SK-N-SH treated with all-trans-retinoic acid at 6 μM for 48 hours (cell line): ENCODE data around the gene SFMBT1.

Experiments used
- ATAC-seq: fragments of 200-7000 bp; cut with Tn5 transposase; 3 replicates; pipeline ENCODE4 v1.9.1; 2020; ENCODE audit warnings: mild to moderate bottlenecking, moderate library complexity
- ARNTL ChIP-seq: fragments of 450-650 bp; formaldehyde crosslinking; IDR thresholded peaks from 2 replicates; pipeline ENCODE4 v1.5.0; 2020; ENCODE audit warnings: low read depth, mild to moderate bottlenecking, moderate library complexity, borderline replicate concordance
- BACH2 ChIP-seq: fragments of 250-450 bp; sonication (Bioruptor Pico); IDR thresholded peaks from 2 replicates; pipeline ENCODE4 v1.9.0; 2021; ENCODE audit warnings: mild to moderate bottlenecking, borderline replicate concordance
- CREB5 ChIP-seq: fragments of 250-450 bp; sonication (Bioruptor Pico); IDR thresholded peaks from 2 replicates; pipeline ENCODE4 v1.5.1; 2020; ENCODE audit warnings: low read depth, mild to moderate bottlenecking, moderate library complexity
- CSRNP3 ChIP-seq: fragments of 250-450 bp; sonication (Bioruptor Pico); IDR thresholded peaks from 2 replicates; pipeline ENCODE4 v1.5.1; 2021; ENCODE audit warnings: mild to moderate bottlenecking, moderate library complexity
- ESRRG ChIP-seq: fragments of 250-450 bp; sonication (Bioruptor Pico); IDR thresholded peaks from 2 replicates; pipeline ENCODE4 v1.6.1; 2021; ENCODE audit warnings: mild to moderate bottlenecking
- GLIS3 ChIP-seq: fragments of 250-450 bp; sonication (Bioruptor Pico); IDR thresholded peaks from 2 replicates; pipeline ENCODE4 v1.5.0; 2020; ENCODE audit warnings: mild to moderate bottlenecking, moderate library complexity
- ISL1 ChIP-seq: fragments of 250-450 bp; sonication (Bioruptor Pico); IDR thresholded peaks from 2 replicates; pipeline ENCODE4 v2.1.2; 2022; ENCODE audit warnings: mild to moderate bottlenecking, moderate library complexity
- OSR1 ChIP-seq: fragments of 250-450 bp; sonication (Bioruptor Pico); IDR thresholded peaks from 2 replicates; pipeline ENCODE4 v1.8.0; 2022; ENCODE audit warnings: moderate library complexity, mild to moderate bottlenecking, inconsistent platforms
- PPARA ChIP-seq: fragments of 250-450 bp; sonication (Bioruptor Pico); IDR thresholded peaks from 2 replicates; pipeline ENCODE4 v1.5.0; 2020; ENCODE audit warnings: mild to moderate bottlenecking, borderline replicate concordance
- RARB ChIP-seq: fragments of 250-450 bp; sonication (Bioruptor Pico); IDR thresholded peaks from 2 replicates; pipeline ENCODE4 v1.8.0; 2021; ENCODE audit warnings: mild to moderate bottlenecking, moderate library complexity
- SNAI2 ChIP-seq: fragments of 250-450 bp; sonication (Bioruptor Pico); IDR thresholded peaks from 2 replicates; pipeline ENCODE4 v1.5.0; 2020; ENCODE audit warnings: mild to moderate bottlenecking, moderate library complexity
- TCF4 ChIP-seq: fragments of 250-450 bp; sonication (Bioruptor Pico); IDR thresholded peaks from 2 replicates; pipeline ENCODE4 v1.8.0; 2021; ENCODE audit warnings: mild to moderate bottlenecking, moderate library complexity, borderline replicate concordance
- TOX ChIP-seq: fragments of 250-450 bp; sonication (Bioruptor Pico); IDR thresholded peaks from 2 replicates; pipeline ENCODE4 v1.8.0; 2021; ENCODE audit warnings: mild to moderate bottlenecking, moderate library complexity, borderline replicate concordance
- TSHZ2 ChIP-seq: fragments of 250-450 bp; sonication (Bioruptor Pico); IDR thresholded peaks from 2 replicates; pipeline ENCODE4 v1.5.0; 2020; ENCODE audit warnings: mild to moderate bottlenecking, moderate library complexity
- ZC3H10 ChIP-seq: fragments of 250-450 bp; sonication (Bioruptor Pico); IDR thresholded peaks from 2 replicates; pipeline ENCODE4 v1.5.1; 2021; ENCODE audit warnings: mild to moderate bottlenecking, moderate library complexity
- ZFP3 ChIP-seq: fragments of 250-450 bp; sonication (Bioruptor Pico); IDR thresholded peaks from 2 replicates; pipeline ENCODE4 v1.5.0; 2020; ENCODE audit warnings: mild to moderate bottlenecking, moderate library complexity
- ZFP30 ChIP-seq: fragments of 450-650 bp; formaldehyde crosslinking; IDR thresholded peaks from 2 replicates; pipeline ENCODE4 v1.5.0; 2022; ENCODE audit warnings: mild to moderate bottlenecking, moderate library complexity
- ZNF565 ChIP-seq: fragments of 450-650 bp; formaldehyde crosslinking; conservative IDR thresholded peaks from 2 replicates; pipeline ENCODE4 v1.5.0; 2020; ENCODE audit warnings: low read depth, mild to moderate bottlenecking, moderate library complexity
- ZNF70 ChIP-seq: fragments of 450-650 bp; formaldehyde crosslinking; IDR thresholded peaks from 2 replicates; pipeline ENCODE4 v1.5.0; 2020; ENCODE audit warnings: mild to moderate bottlenecking, moderate library complexity
- ZNF8 ChIP-seq: fragments of 450-650 bp; formaldehyde crosslinking; IDR thresholded peaks from 2 replicates; pipeline ENCODE4 v1.5.0; 2020; ENCODE audit warnings: mild to moderate bottlenecking, moderate library complexity
- TF ChIP-seq, protein P1 (sequence below): fragments of 250-450 bp; sonication (Bioruptor Pico); IDR thresholded peaks from 2 replicates; pipeline ENCODE4 v1.8.0; 2021; ENCODE audit warnings: low read depth, mild to moderate bottlenecking, moderate library complexity, borderline replicate concordance
- TF ChIP-seq, protein P2 (sequence below): fragments of 250-450 bp; sonication (Bioruptor Pico); IDR thresholded peaks from 2 replicates; pipeline ENCODE4 v1.8.0; 2020; ENCODE audit warnings: mild to moderate bottlenecking, moderate library complexity, borderline replicate concordance

Gene SFMBT1

GRCh38 chr3:52857133-52857532 is 188.7 kb downstream of the SFMBT1 start:
- TF ChIP-seq TOX: no peak
- no peak for TF ChIP-seq BACH2 (CRISPR knock-in tag)
- no peak for TF ChIP-seq ARNTL (CRISPR knock-in tag)
- TF ChIP-seq ZFP30: no peak
- TF ChIP-seq PPARA (CRISPR knock-in tag): no peak
- TF ChIP-seq, protein P1, sequence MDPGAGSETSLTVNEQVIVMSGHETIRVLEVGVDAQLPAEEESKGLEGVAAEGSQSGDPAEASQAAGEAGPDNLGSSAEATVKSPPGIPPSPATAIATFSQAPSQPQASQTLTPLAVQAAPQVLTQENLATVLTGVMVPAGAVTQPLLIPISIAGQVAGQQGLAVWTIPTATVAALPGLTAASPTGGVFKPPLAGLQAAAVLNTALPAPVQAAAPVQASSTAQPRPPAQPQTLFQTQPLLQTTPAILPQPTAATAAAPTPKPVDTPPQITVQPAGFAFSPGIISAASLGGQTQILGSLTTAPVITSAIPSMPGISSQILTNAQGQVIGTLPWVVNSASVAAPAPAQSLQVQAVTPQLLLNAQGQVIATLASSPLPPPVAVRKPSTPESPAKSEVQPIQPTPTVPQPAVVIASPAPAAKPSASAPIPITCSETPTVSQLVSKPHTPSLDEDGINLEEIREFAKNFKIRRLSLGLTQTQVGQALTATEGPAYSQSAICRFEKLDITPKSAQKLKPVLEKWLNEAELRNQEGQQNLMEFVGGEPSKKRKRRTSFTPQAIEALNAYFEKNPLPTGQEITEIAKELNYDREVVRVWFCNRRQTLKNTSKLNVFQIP (CRISPR knock-in tag): no peak
- TF ChIP-seq, protein P2, sequence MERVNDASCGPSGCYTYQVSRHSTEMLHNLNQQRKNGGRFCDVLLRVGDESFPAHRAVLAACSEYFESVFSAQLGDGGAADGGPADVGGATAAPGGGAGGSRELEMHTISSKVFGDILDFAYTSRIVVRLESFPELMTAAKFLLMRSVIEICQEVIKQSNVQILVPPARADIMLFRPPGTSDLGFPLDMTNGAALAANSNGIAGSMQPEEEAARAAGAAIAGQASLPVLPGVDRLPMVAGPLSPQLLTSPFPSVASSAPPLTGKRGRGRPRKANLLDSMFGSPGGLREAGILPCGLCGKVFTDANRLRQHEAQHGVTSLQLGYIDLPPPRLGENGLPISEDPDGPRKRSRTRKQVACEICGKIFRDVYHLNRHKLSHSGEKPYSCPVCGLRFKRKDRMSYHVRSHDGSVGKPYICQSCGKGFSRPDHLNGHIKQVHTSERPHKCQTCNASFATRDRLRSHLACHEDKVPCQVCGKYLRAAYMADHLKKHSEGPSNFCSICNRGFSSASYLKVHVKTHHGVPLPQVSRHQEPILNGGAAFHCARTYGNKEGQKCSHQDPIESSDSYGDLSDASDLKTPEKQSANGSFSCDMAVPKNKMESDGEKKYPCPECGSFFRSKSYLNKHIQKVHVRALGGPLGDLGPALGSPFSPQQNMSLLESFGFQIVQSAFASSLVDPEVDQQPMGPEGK: no peak
- no peak for TF ChIP-seq TSHZ2 (CRISPR knock-in tag)
- TF ChIP-seq CSRNP3 (CRISPR knock-in tag): no peak
- no peak for TF ChIP-seq ESRRG (CRISPR knock-in tag)
- TF ChIP-seq GLIS3 (CRISPR knock-in tag): no peak
- TF ChIP-seq TCF4 (CRISPR knock-in tag): no peak
- no peak for TF ChIP-seq ZNF8 (CRISPR knock-in tag)
- TF ChIP-seq CREB5 (CRISPR knock-in tag): no peak
- TF ChIP-seq ISL1 (CRISPR knock-in tag): no peak
- no peak for TF ChIP-seq OSR1
- TF ChIP-seq ZFP3: no peak
- no peak for TF ChIP-seq ZNF565

DNA sequence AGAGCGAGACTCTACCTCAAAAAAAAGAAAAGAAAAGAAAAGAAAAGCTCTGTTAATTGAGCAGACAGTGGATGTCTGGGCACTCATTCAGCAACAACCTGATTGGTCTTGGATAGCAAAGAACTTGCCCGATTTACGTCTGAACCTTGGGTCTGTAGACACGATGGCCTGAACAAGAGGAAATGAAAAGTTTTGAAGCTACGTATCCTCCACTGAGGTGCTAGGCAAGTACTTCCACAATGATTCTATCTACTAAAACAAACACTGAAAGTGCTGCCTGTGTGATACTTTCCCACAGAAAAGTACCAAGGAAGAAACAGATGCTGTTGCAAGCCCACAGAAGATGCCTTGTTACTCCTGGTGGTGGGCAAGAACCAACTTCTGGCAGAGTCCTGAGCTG is 189.2 kb downstream of the SFMBT1 start:
- ATAC-seq: no peak
- no peak for TF ChIP-seq ZC3H10 (CRISPR knock-in tag)
- TF ChIP-seq ZNF70: no peak
- TF ChIP-seq CSRNP3 (CRISPR knock-in tag): no peak
- TF ChIP-seq ZNF8 (CRISPR knock-in tag): no peak
- TF ChIP-seq SNAI2: no peak
- TF ChIP-seq TSHZ2 (CRISPR knock-in tag): no peak
- no peak for TF ChIP-seq ZFP30
- TF ChIP-seq RARB (CRISPR knock-in tag): no peak
- TF ChIP-seq OSR1: no peak

More at GRCh38 chr3:52857133-52857532, 188.7 kb downstream of the SFMBT1 start:
- no peak for ATAC-seq
